Occipital lobe (tissue), 2 donors: ENCODE data around the gene ARNT2. TPM values are rescaled to one million over a fixed set of nuclear protein-coding genes. Genes with fewer than 3 reads are reported as not detected.
A peak's percentile ranks its signal among the peaks of the same experiment; 100 is the strongest.

Source experiments
- DNase-seq: peaks from one replicate; lab custom pipeline; 2025; lab: John Stamatoyannopoulos, UW
- total RNA-seq: library from RNA; depleted of rRNA; stranded (reverse); fragments of >200 nt; gene quantifications from one replicate; pipeline ENCODE4 v1.2.3, GENCODE V29; 2014

The ARNT2 gene
- total RNA-seq, 1 donor from 2014 or later, result 56.6 TPM

GRCh38 chr15:80512726-80513660 lies 108.8 kb downstream of the ARNT2 start:
- no peak for DNase-seq

GRCh38 chr15:80514071-80514780 lies 110.0 kb downstream of the ARNT2 start:
- DNase-seq, result no peak

- DNase-seq, result no peak
Measured at GRCh38 chr15:80517290-80517689, 113.1 kb downstream of the ARNT2 start.

GRCh38 chr15:80518522-80518921 lies 114.3 kb downstream of the ARNT2 start:
- DNase-seq, result no peak

GRCh38 chr15:80523746-80524145 lies 119.6 kb downstream of the ARNT2 start:
- no peak for DNase-seq

- DNase-seq, result no peak
Measured at GRCh38 chr15:80525853-80526252, 121.7 kb downstream of the ARNT2 start.

- DNase-seq, result no peak
Measured at GRCh38 chr15:80526556-80527340, 122.6 kb downstream of the ARNT2 start.

GRCh38 chr15:80527406-80527805 lies 123.2 kb downstream of the ARNT2 start:
- no peak for DNase-seq

GRCh38 chr15:80527961-80528360 lies 123.8 kb downstream of the ARNT2 start:
- DNase-seq, result peak; percentile 54

- DNase-seq, result no peak
Measured at GRCh38 chr15:80530737-80531365, 126.7 kb downstream of the ARNT2 start.

GRCh38 chr15:80531388-80531787 lies 127.2 kb downstream of the ARNT2 start:
- DNase-seq, result no peak

GRCh38 chr15:80531796-80532195 lies 127.6 kb downstream of the ARNT2 start:
- no peak for DNase-seq

GRCh38 chr15:80533790-80534333 lies 129.7 kb downstream of the ARNT2 start:
- no peak for DNase-seq

- DNase-seq, result no peak
Measured at GRCh38 chr15:80536231-80536630, 132.0 kb downstream of the ARNT2 start.

- no peak for DNase-seq
Measured at GRCh38 chr15:80536716-80537115, 132.5 kb downstream of the ARNT2 start.

- no peak for DNase-seq
Measured at GRCh38 chr15:80545078-80545477, 140.9 kb downstream of the ARNT2 start.

GRCh38 chr15:80547264-80547663 lies 143.1 kb downstream of the ARNT2 start:
- no peak for DNase-seq

- no peak for DNase-seq
Measured at GRCh38 chr15:80549191-80549590, 145.0 kb downstream of the ARNT2 start.

GRCh38 chr15:80549654-80550053 lies 145.5 kb downstream of the ARNT2 start:
- DNase-seq, result no peak

GRCh38 chr15:80550219-80550907 lies 146.2 kb downstream of the ARNT2 start:
- no peak for DNase-seq

- DNase-seq, result no peak
Measured at GRCh38 chr15:80550908-80551260, 146.7 kb downstream of the ARNT2 start.
